ENCODE results near the gene FCF1. TPM values are rescaled to one million over a fixed set of nuclear protein-coding genes. Genes with fewer than 3 reads are reported as not detected.

The FCF1 gene
- total and polyA plus RNA-seq, 2 experiments from 2014 or later = 30.3 to 58.7 TPM

DNA sequence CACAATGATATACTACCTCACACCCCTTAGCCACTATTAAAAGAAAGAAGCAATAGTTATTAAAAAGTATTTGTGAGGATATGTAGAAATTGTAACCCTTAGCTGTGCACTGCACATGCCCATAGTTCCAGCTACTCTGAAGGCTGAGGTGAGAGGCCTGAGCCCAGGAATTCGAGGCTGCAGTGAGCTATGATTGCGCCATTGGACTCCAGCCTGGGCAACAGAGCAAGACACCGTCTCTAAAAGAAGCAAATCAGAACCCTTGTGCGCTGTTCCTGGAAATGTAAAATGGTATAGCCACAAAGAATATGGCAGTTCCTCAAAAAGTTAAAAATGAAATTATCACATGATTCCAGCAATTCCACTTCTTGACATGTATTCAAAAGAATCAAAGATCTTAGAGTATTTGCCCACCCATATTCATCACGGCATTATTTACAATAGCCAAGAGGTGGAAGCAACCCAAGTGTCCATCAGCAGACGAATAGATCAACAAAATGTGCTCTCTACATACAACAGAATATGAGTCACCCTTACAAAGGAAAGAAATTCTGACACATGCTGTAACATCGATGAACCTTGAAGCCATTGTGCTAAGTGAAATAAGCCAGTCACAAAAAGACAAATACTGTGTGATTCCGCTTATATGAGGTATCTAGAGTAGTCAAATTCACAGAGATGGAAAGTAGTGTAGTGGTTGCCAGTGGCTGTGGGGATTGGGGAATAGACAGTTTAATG is 26.5 kb downstream of the FCF1 start:
- no peak overlapping the region for H3K27ac ChIP-seq (ENCODE audit: low read depth)
- 0 out of 2 replicates have a peak, but pooled peaks cover 4% of the 10 kb centered on the region for H4K20me1 ChIP-seq (replicated peaks; ENCODE audit: insufficient read depth)
- H3K36me3 ChIP-seq (ENCODE audit: insufficient read depth) = no peaks in the 10 kb centered on the region
- H3K4me3 ChIP-seq = no peak overlapping the region
- no peaks in the 10 kb centered on the region for H3K27me3 ChIP-seq (ENCODE audit: insufficient read depth)
- ATAC-seq (no peak), DNase-seq (ENCODE audit: low spot score) (no peak)
- TF ChIP-seq, protein P1, sequence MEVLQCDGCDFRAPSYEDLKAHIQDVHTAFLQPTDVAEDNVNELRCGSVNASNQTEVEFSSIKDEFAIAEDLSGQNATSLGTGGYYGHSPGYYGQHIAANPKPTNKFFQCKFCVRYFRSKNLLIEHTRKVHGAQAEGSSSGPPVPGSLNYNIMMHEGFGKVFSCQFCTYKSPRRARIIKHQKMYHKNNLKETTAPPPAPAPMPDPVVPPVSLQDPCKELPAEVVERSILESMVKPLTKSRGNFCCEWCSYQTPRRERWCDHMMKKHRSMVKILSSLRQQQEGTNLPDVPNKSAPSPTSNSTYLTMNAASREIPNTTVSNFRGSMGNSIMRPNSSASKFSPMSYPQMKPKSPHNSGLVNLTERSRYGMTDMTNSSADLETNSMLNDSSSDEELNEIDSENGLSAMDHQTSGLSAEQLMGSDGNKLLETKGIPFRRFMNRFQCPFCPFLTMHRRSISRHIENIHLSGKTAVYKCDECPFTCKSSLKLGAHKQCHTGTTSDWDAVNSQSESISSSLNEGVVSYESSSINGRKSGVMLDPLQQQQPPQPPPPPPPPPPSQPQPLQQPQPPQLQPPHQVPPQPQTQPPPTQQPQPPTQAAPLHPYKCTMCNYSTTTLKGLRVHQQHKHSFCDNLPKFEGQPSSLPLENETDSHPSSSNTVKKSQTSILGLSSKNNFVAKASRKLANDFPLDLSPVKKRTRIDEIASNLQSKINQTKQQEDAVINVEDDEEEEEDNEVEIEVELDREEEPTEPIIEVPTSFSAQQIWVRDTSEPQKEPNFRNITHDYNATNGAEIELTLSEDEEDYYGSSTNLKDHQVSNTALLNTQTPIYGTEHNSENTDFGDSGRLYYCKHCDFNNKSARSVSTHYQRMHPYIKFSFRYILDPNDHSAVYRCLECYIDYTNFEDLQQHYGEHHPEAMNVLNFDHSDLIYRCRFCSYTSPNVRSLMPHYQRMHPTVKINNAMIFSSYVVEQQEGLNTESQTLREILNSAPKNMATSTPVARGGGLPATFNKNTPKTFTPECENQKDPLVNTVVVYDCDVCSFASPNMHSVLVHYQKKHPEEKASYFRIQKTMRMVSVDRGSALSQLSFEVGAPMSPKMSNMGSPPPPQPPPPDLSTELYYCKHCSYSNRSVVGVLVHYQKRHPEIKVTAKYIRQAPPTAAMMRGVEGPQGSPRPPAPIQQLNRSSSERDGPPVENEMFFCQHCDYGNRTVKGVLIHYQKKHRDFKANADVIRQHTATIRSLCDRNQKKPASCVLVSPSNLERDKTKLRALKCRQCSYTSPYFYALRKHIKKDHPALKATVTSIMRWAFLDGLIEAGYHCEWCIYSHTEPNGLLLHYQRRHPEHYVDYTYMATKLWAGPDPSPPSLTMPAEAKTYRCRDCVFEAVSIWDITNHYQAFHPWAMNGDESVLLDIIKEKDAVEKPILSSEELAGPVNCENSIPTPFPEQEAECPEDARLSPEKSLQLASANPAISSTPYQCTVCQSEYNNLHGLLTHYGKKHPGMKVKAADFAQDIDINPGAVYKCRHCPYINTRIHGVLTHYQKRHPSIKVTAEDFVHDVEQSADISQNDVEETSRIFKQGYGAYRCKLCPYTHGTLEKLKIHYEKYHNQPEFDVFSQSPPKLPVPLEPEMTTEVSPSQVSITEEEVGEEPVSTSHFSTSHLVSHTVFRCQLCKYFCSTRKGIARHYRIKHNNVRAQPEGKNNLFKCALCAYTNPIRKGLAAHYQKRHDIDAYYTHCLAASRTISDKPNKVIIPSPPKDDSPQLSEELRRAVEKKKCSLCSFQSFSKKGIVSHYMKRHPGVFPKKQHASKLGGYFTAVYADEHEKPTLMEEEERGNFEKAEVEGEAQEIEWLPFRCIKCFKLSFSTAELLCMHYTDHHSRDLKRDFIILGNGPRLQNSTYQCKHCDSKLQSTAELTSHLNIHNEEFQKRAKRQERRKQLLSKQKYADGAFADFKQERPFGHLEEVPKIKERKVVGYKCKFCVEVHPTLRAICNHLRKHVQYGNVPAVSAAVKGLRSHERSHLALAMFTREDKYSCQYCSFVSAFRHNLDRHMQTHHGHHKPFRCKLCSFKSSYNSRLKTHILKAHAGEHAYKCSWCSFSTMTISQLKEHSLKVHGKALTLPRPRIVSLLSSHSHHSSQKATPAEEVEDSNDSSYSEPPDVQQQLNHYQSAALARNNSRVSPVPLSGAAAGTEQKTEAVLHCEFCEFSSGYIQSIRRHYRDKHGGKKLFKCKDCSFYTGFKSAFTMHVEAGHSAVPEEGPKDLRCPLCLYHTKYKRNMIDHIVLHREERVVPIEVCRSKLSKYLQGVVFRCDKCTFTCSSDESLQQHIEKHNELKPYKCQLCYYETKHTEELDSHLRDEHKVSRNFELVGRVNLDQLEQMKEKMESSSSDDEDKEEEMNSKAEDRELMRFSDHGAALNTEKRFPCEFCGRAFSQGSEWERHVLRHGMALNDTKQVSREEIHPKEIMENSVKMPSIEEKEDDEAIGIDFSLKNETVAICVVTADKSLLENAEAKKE (CRISPR knock-in tag; IDR thresholded peaks at IDR 0.05) = no peak
- TF ChIP-seq ZNF331 (CRISPR knock-in tag; IDR thresholded peaks at IDR 0.05; ENCODE audit: low read depth) (no peak), ZNF114 (CRISPR knock-in tag; IDR thresholded peaks at IDR 0.05) (no peak), EZH2phosphoT487 (IDR thresholded peaks at IDR 0.05; ENCODE audit: unreplicated experiment) (no peak), JUNB (IDR thresholded peaks at IDR 0.05; ENCODE audit: unreplicated experiment) (no peak), EZH2 (IDR thresholded peaks at IDR 0.05; ENCODE audit: low read depth, unreplicated experiment) (no peak), CREB1 (CRISPR knock-in tag; IDR thresholded peaks at IDR 0.05; ENCODE audit: low read depth) (no peak), POLR2AphosphoS5 (IDR thresholded peaks at IDR 0.05; ENCODE audit: low read depth) (no peak), NANOG (IDR thresholded peaks at IDR 0.05; ENCODE audit: borderline replicate concordance) (no peak), STAT1 (IDR thresholded peaks at IDR 0.05; ENCODE audit: unreplicated experiment) (no peak)
- TF ChIP-seq, protein P2, sequence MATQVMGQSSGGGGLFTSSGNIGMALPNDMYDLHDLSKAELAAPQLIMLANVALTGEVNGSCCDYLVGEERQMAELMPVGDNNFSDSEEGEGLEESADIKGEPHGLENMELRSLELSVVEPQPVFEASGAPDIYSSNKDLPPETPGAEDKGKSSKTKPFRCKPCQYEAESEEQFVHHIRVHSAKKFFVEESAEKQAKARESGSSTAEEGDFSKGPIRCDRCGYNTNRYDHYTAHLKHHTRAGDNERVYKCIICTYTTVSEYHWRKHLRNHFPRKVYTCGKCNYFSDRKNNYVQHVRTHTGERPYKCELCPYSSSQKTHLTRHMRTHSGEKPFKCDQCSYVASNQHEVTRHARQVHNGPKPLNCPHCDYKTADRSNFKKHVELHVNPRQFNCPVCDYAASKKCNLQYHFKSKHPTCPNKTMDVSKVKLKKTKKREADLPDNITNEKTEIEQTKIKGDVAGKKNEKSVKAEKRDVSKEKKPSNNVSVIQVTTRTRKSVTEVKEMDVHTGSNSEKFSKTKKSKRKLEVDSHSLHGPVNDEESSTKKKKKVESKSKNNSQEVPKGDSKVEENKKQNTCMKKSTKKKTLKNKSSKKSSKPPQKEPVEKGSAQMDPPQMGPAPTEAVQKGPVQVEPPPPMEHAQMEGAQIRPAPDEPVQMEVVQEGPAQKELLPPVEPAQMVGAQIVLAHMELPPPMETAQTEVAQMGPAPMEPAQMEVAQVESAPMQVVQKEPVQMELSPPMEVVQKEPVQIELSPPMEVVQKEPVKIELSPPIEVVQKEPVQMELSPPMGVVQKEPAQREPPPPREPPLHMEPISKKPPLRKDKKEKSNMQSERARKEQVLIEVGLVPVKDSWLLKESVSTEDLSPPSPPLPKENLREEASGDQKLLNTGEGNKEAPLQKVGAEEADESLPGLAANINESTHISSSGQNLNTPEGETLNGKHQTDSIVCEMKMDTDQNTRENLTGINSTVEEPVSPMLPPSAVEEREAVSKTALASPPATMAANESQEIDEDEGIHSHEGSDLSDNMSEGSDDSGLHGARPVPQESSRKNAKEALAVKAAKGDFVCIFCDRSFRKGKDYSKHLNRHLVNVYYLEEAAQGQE (IDR thresholded peaks at IDR 0.05; ENCODE audit: unreplicated experiment) = no peak
- TF ChIP-seq, protein P3, sequence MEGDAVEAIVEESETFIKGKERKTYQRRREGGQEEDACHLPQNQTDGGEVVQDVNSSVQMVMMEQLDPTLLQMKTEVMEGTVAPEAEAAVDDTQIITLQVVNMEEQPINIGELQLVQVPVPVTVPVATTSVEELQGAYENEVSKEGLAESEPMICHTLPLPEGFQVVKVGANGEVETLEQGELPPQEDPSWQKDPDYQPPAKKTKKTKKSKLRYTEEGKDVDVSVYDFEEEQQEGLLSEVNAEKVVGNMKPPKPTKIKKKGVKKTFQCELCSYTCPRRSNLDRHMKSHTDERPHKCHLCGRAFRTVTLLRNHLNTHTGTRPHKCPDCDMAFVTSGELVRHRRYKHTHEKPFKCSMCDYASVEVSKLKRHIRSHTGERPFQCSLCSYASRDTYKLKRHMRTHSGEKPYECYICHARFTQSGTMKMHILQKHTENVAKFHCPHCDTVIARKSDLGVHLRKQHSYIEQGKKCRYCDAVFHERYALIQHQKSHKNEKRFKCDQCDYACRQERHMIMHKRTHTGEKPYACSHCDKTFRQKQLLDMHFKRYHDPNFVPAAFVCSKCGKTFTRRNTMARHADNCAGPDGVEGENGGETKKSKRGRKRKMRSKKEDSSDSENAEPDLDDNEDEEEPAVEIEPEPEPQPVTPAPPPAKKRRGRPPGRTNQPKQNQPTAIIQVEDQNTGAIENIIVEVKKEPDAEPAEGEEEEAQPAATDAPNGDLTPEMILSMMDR (conservative IDR thresholded peaks at IDR 0.05; ENCODE audit: low read depth in 2 of 2) = no peak
- TF ChIP-seq, protein P4, sequence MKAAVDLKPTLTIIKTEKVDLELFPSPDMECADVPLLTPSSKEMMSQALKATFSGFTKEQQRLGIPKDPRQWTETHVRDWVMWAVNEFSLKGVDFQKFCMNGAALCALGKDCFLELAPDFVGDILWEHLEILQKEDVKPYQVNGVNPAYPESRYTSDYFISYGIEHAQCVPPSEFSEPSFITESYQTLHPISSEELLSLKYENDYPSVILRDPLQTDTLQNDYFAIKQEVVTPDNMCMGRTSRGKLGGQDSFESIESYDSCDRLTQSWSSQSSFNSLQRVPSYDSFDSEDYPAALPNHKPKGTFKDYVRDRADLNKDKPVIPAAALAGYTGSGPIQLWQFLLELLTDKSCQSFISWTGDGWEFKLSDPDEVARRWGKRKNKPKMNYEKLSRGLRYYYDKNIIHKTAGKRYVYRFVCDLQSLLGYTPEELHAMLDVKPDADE (IDR thresholded peaks at IDR 0.05) = no peak
- no peaks in the 10 kb centered on the region for H3K4me1 Mint-ChIP-seq
- no peaks in the 10 kb centered on the region for H3F3A ChIP-seq (replicated peaks; ENCODE audit: low read depth)
- no peak overlapping the region for H3K27ac Mint-ChIP-seq
- peaks cover 4% of the 10 kb centered on the region for H3K27me3 Mint-ChIP-seq (ENCODE audit: insufficient read depth, low read depth, poor library complexity)
- peaks cover 24% of the 10 kb centered on the region for H3K36me3 Mint-ChIP-seq (ENCODE audit: low read depth)
- H3K4me2 ChIP-seq = no peak overlapping the region
- H3K9me2 ChIP-seq (ENCODE audit: insufficient read depth) = no peaks in the 10 kb centered on the region
- H3K4me3 Mint-ChIP-seq = no peak overlapping the region
- no peaks in the 10 kb centered on the region for H3K9me3 Mint-ChIP-seq
- H2AFZ ChIP-seq = no peak overlapping the region
- no peaks in the 10 kb centered on the region for H3K79me2 ChIP-seq (replicated peaks; ENCODE audit: insufficient read depth)
- no peaks in the 10 kb centered on the region for H3K4me1 ChIP-seq (ENCODE audit: insufficient read depth)
